Measurements from ENCODE around the gene STEEP1. TPM values are rescaled to one million over a fixed set of nuclear protein-coding genes. Genes with fewer than 3 reads are reported as not detected.

STEEP1 gene
- total and polyA plus RNA-seq, 2 donors (not counting 3 experiments of a cell fraction or from before 2014, with no cell fraction given): 12.1 to 23.1 TPM

- no peaks in the 10 kb centered on the region for H3K9me3 ChIP-seq (replicated peaks; ENCODE audit: control insufficient read depth, insufficient read depth, low read length)
- H3K4me2 ChIP-seq (ENCODE audit: insufficient read depth, low read length): no peak overlapping the region
- POLR2A ChIA-PET: no interaction called here
- no peak for FAIRE-seq
- CTCF ChIA-PET: interaction anchor here (2.8 kb wide), 1 partner anchor 15 kb away, joined by 11 read pairs; no protein-coding TSS in a partner anchor
- no peak overlapping the region for H3K9ac ChIP-seq (replicated peaks; ENCODE audit: extremely low read depth, insufficient read depth, low read length)
- H4K20me1 ChIP-seq (replicated peaks; ENCODE audit: control insufficient read depth, extremely low read depth, insufficient read depth, low read length): no peaks in the 10 kb centered on the region
- peaks cover 0 to 2% of the 10 kb centered on the region in 2 experiments for H3K27me3 ChIP-seq (ENCODE audit: control insufficient read depth in 2 of 2, insufficient read depth in 2 of 2, low read length in 2 of 2)
- H2AFZ ChIP-seq (ENCODE audit: low read depth, low read length): no peak overlapping the region
- no peaks in the 10 kb centered on the region for H3K36me3 ChIP-seq (ENCODE audit: control insufficient read depth in 2 of 2, extremely low read depth in 1 of 2, insufficient read depth in 2 of 2, low read length in 2 of 2)
- intact Hi-C loops (cut with micrococcal nuclease): no loop called here
- no TSS peak for BruUV-seq (replicated peaks)
- no peaks in the 10 kb centered on the region for H3K4me1 ChIP-seq (ENCODE audit: control insufficient read depth, extremely low read depth, insufficient read depth, low read length)
- no peak overlapping the region for H3K4me3 ChIP-seq (replicated peaks in 1 of 3; ENCODE audit: insufficient read depth in 1 of 3, low read depth in 1 of 3, low read length in 3 of 3)
- no peak overlapping the region for H3K27ac ChIP-seq (ENCODE audit: insufficient read depth, low read depth, low read length)
- TF ChIP-seq MAX (IDR thresholded peaks at IDR 0.05; ENCODE audit: insufficient read depth, insufficient read length): no peak
- no peak for TF ChIP-seq POLR2A (IDR thresholded peaks at IDR 0.05; ENCODE audit: low read depth, low read length)
- TF ChIP-seq MYC (IDR thresholded peaks at IDR 0.05; ENCODE audit: low read depth, low read length): no peak
- no peak for TF ChIP-seq POLR2AphosphoS5 (IDR thresholded peaks at IDR 0.05; ENCODE audit: insufficient read depth, low read depth, low read length)
- no peak for TF ChIP-seq EZH2 (IDR thresholded peaks at IDR 0.05; ENCODE audit: borderline replicate concordance, low read depth, low read length, severe bottlenecking)
- no peak for TF ChIP-seq GATA2 (IDR thresholded peaks at IDR 0.05; ENCODE audit: insufficient read depth, insufficient read length, low read depth, low read length)
- no peak for TF ChIP-seq CTCF (IDR thresholded peaks at IDR 0.05; ENCODE audit: extremely low read depth in 1 of 2, insufficient read depth in 1 of 2, low read depth in 1 of 2, low read length in 2 of 2)
- no peak for TF ChIP-seq FOS (IDR thresholded peaks at IDR 0.05; ENCODE audit: borderline replicate concordance, insufficient read depth, low read length)
- TF ChIP-seq JUN (IDR thresholded peaks at IDR 0.05; ENCODE audit: borderline replicate concordance, insufficient read depth, insufficient read length, low read depth): no peak
- no peak for DNase-seq (ENCODE audit: low read depth, low spot score)
- H3K9me1 ChIP-seq (replicated peaks; ENCODE audit: control insufficient read depth, extremely low read depth, insufficient read depth, low read length): no peaks in the 10 kb centered on the region
- H3K79me2 ChIP-seq (ENCODE audit: control insufficient read depth, insufficient read depth, low read length): no peaks in the 10 kb centered on the region
- dilution Hi-C loops (cut with MboI; ENCODE audit: extremely low pct_ligation_motif_present, low sequenced_read_pairs): no loop called here
Observed at GRCh38 chrX:119497185-119497584, 68.0 kb downstream of the STEEP1 start.

Data from endothelial cell of umbilical vein (primary cell).